ENCODE results near the gene CLCN4. TPM values are rescaled to one million over a fixed set of nuclear protein-coding genes. Genes with fewer than 3 reads are reported as not detected.

Gene CLCN4
- total RNA-seq, 1 experiment from 2014 or later: 6.9 TPM

DNA sequence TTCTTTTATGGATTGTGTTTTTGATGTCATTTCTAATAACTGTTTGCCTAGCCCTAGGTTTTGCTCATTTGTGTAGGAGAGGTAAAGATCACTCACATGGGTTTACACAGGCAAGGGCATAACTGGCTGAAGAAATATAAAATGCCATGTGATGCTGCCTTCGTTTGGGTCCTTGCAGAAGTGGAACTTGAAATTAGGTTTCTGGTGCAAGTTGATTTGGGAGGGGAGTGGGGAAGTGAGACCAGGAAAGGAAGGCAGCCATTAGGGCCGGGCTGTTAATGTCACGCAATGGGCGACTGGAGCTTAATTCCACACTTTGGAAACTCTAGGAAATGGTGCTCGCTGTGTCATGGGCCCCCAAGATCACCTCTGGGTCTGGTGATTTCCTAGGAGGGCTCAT is 14.5 kb downstream of the CLCN4 start:
- Histone ChIP-seq H3K56ac (ENCODE audit: insufficient read length, low read depth, low read length) (no peak overlapping the region), H3K27ac (ENCODE audit: insufficient read length, low read depth, low read length) (no peak overlapping the region), H3T11ph (ENCODE audit: low read length) (no peak overlapping the region), H4K5ac (ENCODE audit: insufficient read length, low read depth, low read length) (no peak overlapping the region), H4K91ac (ENCODE audit: insufficient read length, low read depth, low read length) (no peak overlapping the region), H3K23me2 (ENCODE audit: insufficient read length, low read depth, low read length, poor library complexity, severe bottlenecking) (no peaks in the 10 kb centered on the region), H3K23ac (ENCODE audit: insufficient read length, low read depth, low read length) (no peak overlapping the region), H3K27me3 (ENCODE audit: insufficient read depth, low read length) (no peaks in the 10 kb centered on the region), H3K14ac (ENCODE audit: insufficient read depth, low read length) (no peak overlapping the region), H3K4me2 (ENCODE audit: insufficient read depth, insufficient read length, low read length) (no peak overlapping the region), H2AFZ (ENCODE audit: low read length) (no peak overlapping the region), H2BK15ac (ENCODE audit: low read depth, low read length) (no peak overlapping the region), H4K20me1 (ENCODE audit: control insufficient read depth, insufficient read depth, insufficient read length) (no peaks in the 10 kb centered on the region), H2BK5ac (ENCODE audit: insufficient read length, low read length) (no peak overlapping the region), H3K79me1 (ENCODE audit: insufficient read depth, low read depth, low read length, poor library complexity, severe bottlenecking) (no peaks in the 10 kb centered on the region), H3K9me3 (ENCODE audit: control insufficient read depth, low read depth, low read length) (no peaks in the 10 kb centered on the region), H3K4ac (ENCODE audit: low read depth, low read length) (no peak overlapping the region), H3K18ac (ENCODE audit: insufficient read length, low read depth, low read length) (no peak overlapping the region), H3K4me1 (ENCODE audit: insufficient read depth, low read length) (no peaks in the 10 kb centered on the region), H3K9ac (ENCODE audit: extremely low read depth, insufficient read length, low read length) (no peak overlapping the region), H2BK12ac (ENCODE audit: insufficient read length, low read depth, low read length) (no peak overlapping the region), H2BK120ac (ENCODE audit: low read depth, low read length, poor library complexity, severe bottlenecking) (no peak overlapping the region), H2BK20ac (ENCODE audit: low read depth, low read length, poor library complexity, severe bottlenecking) (no peak overlapping the region), H3K79me2 (ENCODE audit: insufficient read depth, low read length) (no peaks in the 10 kb centered on the region), H4K8ac (replicated peaks; ENCODE audit: insufficient read length, low read depth, low read length) (no peak overlapping the region), H2AK5ac (ENCODE audit: insufficient read length, low read length) (no peak overlapping the region)
- no CpG with 5 or more reads among the region's 5 CpGs for WGBS (ENCODE audit: extremely low coverage, insufficient read length, low lambda C conversion rate)
- TF ChIP-seq CTCF (conservative IDR thresholded peaks at IDR 0.05): no peak
- DNase-seq: no peak
- H3K36me3 Mint-ChIP-seq (ENCODE audit: insufficient read depth in 1 of 3, low read depth in 3 of 3): peaks cover 0 to 10% (median 9%) of the 10 kb centered on the region in 3 experiments; a peak in 3 of 7 replicates
- no peak overlapping the region; a peak in 1 of 7 replicates for H3K27ac Mint-ChIP-seq
- H3K4me3 Mint-ChIP-seq: no peak overlapping the region
- H3K27me3 Mint-ChIP-seq (ENCODE audit: low read depth): peaks cover 2% of the 10 kb centered on the region; the same call in 1 of the 2 replicates
- peaks cover 15 to 33% of the 10 kb centered on the region in 2 experiments for H3K4me1 Mint-ChIP-seq
- peaks cover 45 to 55% of the 10 kb centered on the region in 2 experiments for H3K9me3 Mint-ChIP-seq
